Brain microvascular endothelial cell (primary cell): Measurements from ENCODE around the gene TPRG1L.

Experiments used
- DNase-seq: peaks from one replicate; pipeline ENCODE4 v3.0.0-alpha.2; 2020
- H3K27ac ChIP-seq: fragments of 250-450 bp; sonication (Bioruptor Pico); 2 replicates; pipeline ENCODE4 v1.5.1; 2020; ENCODE audit warnings: mild to moderate bottlenecking, moderate library complexity
- H3K27me3 ChIP-seq: fragments of 250-450 bp; sonication (Bioruptor Pico); replicated peaks from 2 replicates; pipeline ENCODE4 v1.5.1; 2020; ENCODE audit warnings: mild to moderate bottlenecking
- H3K36me3 ChIP-seq: fragments of 250-450 bp; sonication (Bioruptor Pico); replicated peaks from 2 replicates; pipeline ENCODE4 v1.5.1; 2020; ENCODE audit warnings: mild to moderate bottlenecking
- H3K4me3 ChIP-seq: 2 replicates; pipeline ENCODE4 v1.5.1; 2011; ENCODE audit warnings: low read depth, mild to moderate bottlenecking, control low read depth, low read length, moderate library complexity
- CTCF ChIP-seq: IDR thresholded peaks from 2 replicates; pipeline ENCODE4 v1.5.1; 2011; ENCODE audit warnings: low read depth, mild to moderate bottlenecking, moderate library complexity, low read length, control low read depth, inconsistent platforms; ENCODE audit errors: missing control alignments
- in situ Hi-C: cut with HindIII; loops from 2 replicates; pipeline ENCODE4 v1.10.0; 2017; ENCODE audit warnings: low sequenced_read_pairs, low pct_ligation_motif_present

Gene TPRG1L

GRCh38 chr1:3616861-3617260 is 8.0 kb upstream of the TPRG1L start:
- no peak overlapping the region for H3K27ac ChIP-seq
- H3K4me3 ChIP-seq, result no peak overlapping the region
- H3K27me3 ChIP-seq, result no peaks in the 10 kb centered on the region
- TF ChIP-seq CTCF, result no peak
- no peaks in the 10 kb centered on the region for H3K36me3 ChIP-seq
- in situ Hi-C loops, result no loop called here
- DNase-seq, result no peak

GRCh38 chr1:3617806-3618345 is 6.9 kb upstream of the TPRG1L start:
- no peaks in the 10 kb centered on the region for H3K27me3 ChIP-seq
- no peak overlapping the region for H3K27ac ChIP-seq
- no peak overlapping the region for H3K4me3 ChIP-seq
- in situ Hi-C loops, result no loop called here
- no peaks in the 10 kb centered on the region for H3K36me3 ChIP-seq
- TF ChIP-seq CTCF, result no peak
- DNase-seq, result no peak

GRCh38 chr1:3618531-3618880 is 6.3 kb upstream of the TPRG1L start:
- no peak for TF ChIP-seq CTCF
- in situ Hi-C loops, result no loop called here
- H3K27ac ChIP-seq, result no peak overlapping the region
- no peak for DNase-seq
- no peak overlapping the region for H3K4me3 ChIP-seq
- H3K27me3 ChIP-seq, result no peaks in the 10 kb centered on the region
- no peaks in the 10 kb centered on the region for H3K36me3 ChIP-seq

- H3K36me3 ChIP-seq, result no peaks in the 10 kb centered on the region
- TF ChIP-seq CTCF, result peak; percentile 86
- DNase-seq, result peak; percentile 77
- no peaks in the 10 kb centered on the region for H3K27me3 ChIP-seq
- no peak overlapping the region for H3K4me3 ChIP-seq
- in situ Hi-C loops, result no loop called here
- no peak overlapping the region for H3K27ac ChIP-seq
Measured at GRCh38 chr1:3618881-3619671, 5.7 kb upstream of the TPRG1L start.

- no peaks in the 10 kb centered on the region for H3K36me3 ChIP-seq
- in situ Hi-C loops, result no loop called here
- H3K27me3 ChIP-seq, result no peaks in the 10 kb centered on the region
- H3K27ac ChIP-seq, result no peak overlapping the region
- no peak for TF ChIP-seq CTCF
- DNase-seq, result no peak
- no peak overlapping the region for H3K4me3 ChIP-seq
Measured at GRCh38 chr1:3620708-3621107, 4.1 kb upstream of the TPRG1L start.
